ENCODE measurements around the gene MTHFD1. TPM values are rescaled to one million over a fixed set of nuclear protein-coding genes. Genes with fewer than 3 reads are reported as not detected.

The MTHFD1 gene
- total RNA-seq, 1 donor, result 28.2 TPM

DNA sequence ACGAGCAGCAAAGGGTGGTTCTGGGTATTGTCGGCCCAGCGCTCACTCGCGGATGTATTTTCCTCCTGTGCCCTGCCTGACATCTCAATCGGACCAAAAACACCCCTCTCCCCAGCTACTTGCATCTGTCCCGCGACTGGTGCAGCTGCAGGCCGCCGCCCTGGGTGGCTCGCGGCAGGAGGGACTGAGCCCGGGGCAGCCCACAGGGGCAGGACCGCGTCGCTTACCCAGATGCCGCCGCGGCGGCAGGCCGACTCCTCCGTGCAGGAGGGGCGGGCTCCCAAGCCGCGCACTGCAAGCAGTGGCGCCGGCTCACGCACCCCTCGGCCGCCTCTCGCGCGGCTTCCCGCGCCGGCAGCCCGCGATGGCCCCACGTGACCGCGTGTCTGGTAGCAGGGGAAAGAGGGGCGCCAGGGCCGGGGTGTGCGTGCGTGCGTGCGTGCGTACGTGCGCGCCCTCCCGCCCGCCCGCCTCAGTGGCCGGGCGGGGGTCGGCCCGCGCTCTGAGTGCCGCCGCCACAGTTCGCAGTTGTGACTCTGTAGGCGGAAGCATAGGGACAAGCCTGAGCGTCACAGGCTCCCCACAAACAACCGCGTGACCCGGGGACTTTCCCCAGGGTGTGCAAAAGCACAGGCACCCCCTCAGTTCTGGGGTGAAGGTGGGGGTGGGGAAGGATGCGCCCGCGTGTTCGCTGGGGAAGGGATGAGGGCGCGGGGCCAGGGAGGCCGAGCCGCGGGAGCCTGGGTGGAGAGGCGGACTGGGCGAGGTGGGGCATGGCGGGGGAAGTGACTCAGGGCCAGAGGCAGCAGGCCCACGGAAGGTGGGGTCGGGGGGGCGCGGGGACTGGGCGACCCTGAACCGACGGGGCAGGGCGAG is 115.5 kb downstream of the MTHFD1 start, which contains the start of gene ZBTB25:
TSS of gene ZBTB25 (minus strand) at position 405 of the 876 bp plus-strand sequence. CDS start 13,305 bp downstream, outside the sequence.
- Histone ChIP-seq H3K36me3 (ENCODE audit: insufficient read depth, low read length) (peaks cover 2% of the 10 kb centered on the region), H3K4me1 (ENCODE audit: insufficient read depth, low read length) (peaks cover 43% of the 10 kb centered on the region), H3K9me3 (ENCODE audit: low read depth, low read length) (no peaks in the 10 kb centered on the region), H4K20me1 (ENCODE audit: insufficient read depth, low read length) (peaks cover 33% of the 10 kb centered on the region), H3K4me2 (ENCODE audit: insufficient read depth, low read length) (peak within 1 kb of the TSS; percentile 97), H3K27ac (ENCODE audit: low read depth, low read length) (peak within 1 kb of the TSS; percentile 89), H3K79me2 (ENCODE audit: insufficient read depth, low read length) (peaks cover 75% of the 10 kb centered on the region), H3K4me3 (ENCODE audit: insufficient read depth, low read length) (peak within 1 kb of the TSS; percentile 88), H3K27me3 (ENCODE audit: insufficient read depth, low read length) (no peaks in the 10 kb centered on the region), H2AFZ (ENCODE audit: low read length) (peak within 1 kb of the TSS; percentile 85)
- peak; percentile 98 for DNase-seq (ENCODE audit: insufficient read length, low spot score, missing footprints)
- TF ChIP-seq, protein P1, sequence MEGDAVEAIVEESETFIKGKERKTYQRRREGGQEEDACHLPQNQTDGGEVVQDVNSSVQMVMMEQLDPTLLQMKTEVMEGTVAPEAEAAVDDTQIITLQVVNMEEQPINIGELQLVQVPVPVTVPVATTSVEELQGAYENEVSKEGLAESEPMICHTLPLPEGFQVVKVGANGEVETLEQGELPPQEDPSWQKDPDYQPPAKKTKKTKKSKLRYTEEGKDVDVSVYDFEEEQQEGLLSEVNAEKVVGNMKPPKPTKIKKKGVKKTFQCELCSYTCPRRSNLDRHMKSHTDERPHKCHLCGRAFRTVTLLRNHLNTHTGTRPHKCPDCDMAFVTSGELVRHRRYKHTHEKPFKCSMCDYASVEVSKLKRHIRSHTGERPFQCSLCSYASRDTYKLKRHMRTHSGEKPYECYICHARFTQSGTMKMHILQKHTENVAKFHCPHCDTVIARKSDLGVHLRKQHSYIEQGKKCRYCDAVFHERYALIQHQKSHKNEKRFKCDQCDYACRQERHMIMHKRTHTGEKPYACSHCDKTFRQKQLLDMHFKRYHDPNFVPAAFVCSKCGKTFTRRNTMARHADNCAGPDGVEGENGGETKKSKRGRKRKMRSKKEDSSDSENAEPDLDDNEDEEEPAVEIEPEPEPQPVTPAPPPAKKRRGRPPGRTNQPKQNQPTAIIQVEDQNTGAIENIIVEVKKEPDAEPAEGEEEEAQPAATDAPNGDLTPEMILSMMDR (IDR thresholded peaks at IDR 0.05; ENCODE audit: extremely low read depth, low read depth, low read length), result no peak

DNA sequence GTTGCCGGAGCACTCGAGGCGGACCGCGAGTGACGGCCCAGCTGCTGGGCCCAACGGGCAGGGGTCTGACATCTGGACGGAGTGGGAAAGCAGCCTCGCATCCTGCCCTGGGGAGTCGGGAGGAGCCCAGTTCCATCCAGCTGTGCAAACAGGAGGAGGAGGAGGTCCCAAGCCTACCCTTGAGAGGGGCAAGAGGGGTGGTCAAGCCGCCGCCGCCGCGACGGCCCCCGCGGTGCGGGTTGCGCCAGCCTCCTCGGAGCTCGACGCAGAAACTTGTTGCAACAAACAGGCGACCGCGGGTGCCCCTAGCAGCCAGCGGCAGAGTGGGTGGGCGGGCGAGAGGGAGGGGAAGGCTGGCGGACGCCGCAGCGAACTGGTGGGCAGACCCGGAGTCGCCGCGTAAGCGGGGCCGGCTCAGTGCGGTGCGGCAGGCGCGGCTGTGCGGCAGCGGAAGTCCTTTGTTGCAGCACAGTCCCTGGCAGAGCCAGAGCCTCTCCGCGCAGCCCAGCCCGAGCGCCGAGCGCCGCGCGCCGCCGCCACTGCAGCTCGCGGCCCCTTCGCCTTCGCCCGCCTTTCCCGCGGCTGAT is 116.2 kb downstream of the MTHFD1 start, which contains the start of gene ZBTB1:
TSS of gene ZBTB1 (plus strand) at position 461 of the 587 bp plus-strand sequence. CDS start 16,735 bp downstream, outside the sequence.
- H3K27me3 ChIP-seq (ENCODE audit: insufficient read depth, low read length), result no peaks in the 10 kb centered on the region
- H3K79me2 ChIP-seq (ENCODE audit: insufficient read depth, low read length), result peaks cover 77% of the 10 kb centered on the region
- peak within 1 kb of the TSS; percentile 89 for H3K27ac ChIP-seq (ENCODE audit: low read depth, low read length)
- H3K4me1 ChIP-seq (ENCODE audit: insufficient read depth, low read length), result peaks cover 45% of the 10 kb centered on the region
- peaks cover 40% of the 10 kb centered on the region for H4K20me1 ChIP-seq (ENCODE audit: insufficient read depth, low read length)
- TF ChIP-seq, protein P1 (IDR thresholded peaks at IDR 0.05; ENCODE audit: extremely low read depth, low read depth, low read length), result no peak
- peak; percentile 95 for DNase-seq (ENCODE audit: insufficient read length, low spot score, missing footprints)
- H3K36me3 ChIP-seq (ENCODE audit: insufficient read depth, low read length), result no peaks in the 10 kb centered on the region
- H3K9me3 ChIP-seq (ENCODE audit: low read depth, low read length), result no peaks in the 10 kb centered on the region
- peak within 1 kb of the TSS; percentile 80 for H2AFZ ChIP-seq (ENCODE audit: low read length)
- H3K4me2 ChIP-seq (ENCODE audit: insufficient read depth, low read length), result peak within 1 kb of the TSS; percentile 97
- peak within 1 kb of the TSS; percentile 88 for H3K4me3 ChIP-seq (ENCODE audit: insufficient read depth, low read length)

DNA sequence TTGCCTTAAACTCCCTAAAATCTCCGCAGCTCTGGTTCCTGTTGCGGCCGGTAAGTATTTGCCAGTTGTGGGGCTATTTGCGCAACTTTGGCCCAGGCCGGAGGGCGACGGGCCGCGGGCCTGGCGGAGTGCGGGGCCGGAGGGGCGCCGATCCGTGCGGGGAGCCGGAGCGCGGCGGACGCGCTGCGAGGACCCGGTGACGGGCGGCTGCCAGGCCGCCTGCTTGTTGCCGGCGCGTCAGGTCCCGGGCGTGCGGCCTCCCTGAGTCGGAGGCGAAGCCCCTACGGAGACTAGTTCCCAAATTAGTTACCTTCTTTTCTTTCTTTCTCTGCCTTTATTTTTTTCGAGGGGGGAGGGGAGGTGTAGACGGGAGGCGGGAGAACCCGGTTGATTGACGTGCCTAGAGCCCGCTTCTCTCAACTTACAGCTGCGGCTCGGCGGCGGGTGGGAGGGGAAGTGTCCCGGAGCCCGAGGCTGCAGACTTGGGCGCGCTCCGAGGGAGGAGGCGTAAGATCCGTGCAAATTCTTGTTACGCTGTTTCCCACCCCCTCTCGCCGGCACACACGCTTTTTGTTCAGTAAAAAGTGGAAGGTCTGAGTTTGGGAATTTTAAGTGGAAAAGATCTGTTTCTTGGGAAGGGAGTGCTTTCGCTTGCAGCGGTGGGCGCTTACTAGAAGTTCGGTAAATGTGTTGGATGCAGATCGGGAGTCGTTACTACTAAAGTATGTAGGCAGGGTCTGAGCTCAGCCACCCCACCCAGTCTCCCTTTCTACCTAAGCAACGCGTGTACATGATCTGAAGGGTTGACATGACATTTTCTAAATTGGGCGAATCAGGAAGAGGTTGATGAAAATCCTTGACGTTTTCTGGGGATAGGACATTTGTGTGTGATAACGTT is 117.0 kb downstream of the MTHFD1 start:
- H3K4me2 ChIP-seq (ENCODE audit: insufficient read depth, low read length), result peak overlapping the region; percentile 97
- H3K79me2 ChIP-seq (ENCODE audit: insufficient read depth, low read length), result peaks cover 76% of the 10 kb centered on the region
- peak overlapping the region; percentile 89 for H3K27ac ChIP-seq (ENCODE audit: low read depth, low read length)
- TF ChIP-seq, protein P1 (IDR thresholded peaks at IDR 0.05; ENCODE audit: extremely low read depth, low read depth, low read length), result no peak
- H3K27me3 ChIP-seq (ENCODE audit: insufficient read depth, low read length), result no peaks in the 10 kb centered on the region
- H3K9me3 ChIP-seq (ENCODE audit: low read depth, low read length), result no peaks in the 10 kb centered on the region
- peak overlapping the region; percentile 88 for H3K4me3 ChIP-seq (ENCODE audit: insufficient read depth, low read length)
- H4K20me1 ChIP-seq (ENCODE audit: insufficient read depth, low read length), result peaks cover 44% of the 10 kb centered on the region
- peak; percentile 91 for DNase-seq (ENCODE audit: insufficient read length, low spot score, missing footprints)
- peaks cover 45% of the 10 kb centered on the region for H3K4me1 ChIP-seq (ENCODE audit: insufficient read depth, low read length)
- no peaks in the 10 kb centered on the region for H3K36me3 ChIP-seq (ENCODE audit: insufficient read depth, low read length)
- peak overlapping the region; percentile 35 for H2AFZ ChIP-seq (ENCODE audit: low read length)
